SK-N-SH (cell line): ENCODE measurements around the gene ZBTB4. TPM values are rescaled to one million over a fixed set of nuclear protein-coding genes. Genes with fewer than 3 reads are reported as not detected.

Experiments used
- CTCF ChIA-PET: fragments of 300-600, 350-600 bp; formaldehyde crosslinking; extraction: SDS; loops from one replicate; lab custom pipeline; 2021; lab: Yijun Ruan, JAX
- POLR2A ChIA-PET: fragments of 350-600 bp; sonication (Branson Sonifier 250); formaldehyde crosslinking; extraction: SDS; loops from one replicate; lab custom pipeline; 2020; ENCODE audit warnings: antibody characterized with exemption, inconsistent platforms; lab: Yijun Ruan, JAX
- DNase-seq: peaks from one replicate; pipeline ENCODE4 v3.0.0; 2012
- H2AFZ ChIP-seq: fragments of 200-600 bp; sonication (generic); 2 replicates; pipeline ENCODE4 v1.8.1; 2016; ENCODE audit warnings: antibody characterized with exemption, mild to moderate bottlenecking, low read depth
- H3F3A ChIP-seq: fragments of 200-600 bp; sonication (generic); replicated peaks from 2 replicates; pipeline ENCODE3; 2016; ENCODE audit warnings: antibody characterized with exemption, mild to moderate bottlenecking; ENCODE audit not compliant: insufficient read depth
- H3K27ac ChIP-seq, 2 experiments: fragments of 200-500 bp in 1 of 2; fragments of 200-600 bp in 1 of 2; sonication (Bioruptor generic) in 1 of 2; sonication (generic), shearing (Covaris generic) in 1 of 2; 2 replicates each; pipeline versions ENCODE4 v1.5.1 to v1.6.1; 2014 to 2016; ENCODE audit warnings: low read depth in 2 of 2, inconsistent platforms in 1 of 2, low read length in 1 of 2, mild to moderate bottlenecking in 1 of 2, mixed read lengths in 1 of 2
- H3K27me3 ChIP-seq: fragments of 200-600 bp; sonication (generic), shearing (Covaris generic); 2 replicates; pipeline ENCODE4 v1.6.1; 2016; ENCODE audit warnings: mixed run types; ENCODE audit not compliant: insufficient read depth
- H3K36me3 ChIP-seq, 2 experiments: fragments of 200-500 bp in 1 of 2; fragments of 200-600 bp in 1 of 2; sonication (Bioruptor generic) in 1 of 2; sonication (generic) in 1 of 2; replicated peaks in 1 of 2; 2 replicates each; pipeline versions ENCODE3 to v1.5.1; 2014 to 2016; ENCODE audit warnings: low read length in 1 of 2, mild to moderate bottlenecking in 1 of 2; ENCODE audit not compliant: insufficient read depth in 2 of 2, control insufficient read depth in 1 of 2
- H3K4me1 ChIP-seq, 2 experiments: fragments of 200-500 bp in 1 of 2; fragments of 200-600 bp in 1 of 2; sonication (Bioruptor generic) in 1 of 2; sonication (generic), shearing (Covaris generic) in 1 of 2; 2 replicates each; pipeline versions ENCODE4 v1.5.1 to v1.6.1; 2014 to 2016; ENCODE audit warnings: low read depth in 1 of 2, low read length in 1 of 2, mixed run types in 1 of 2; ENCODE audit not compliant: insufficient read depth in 2 of 2, control insufficient read depth in 1 of 2
- H3K4me2 ChIP-seq: fragments of 200-600 bp; sonication (generic), shearing (Covaris generic); 2 replicates; pipeline ENCODE4 v1.6.1; 2017; ENCODE audit warnings: mixed run types
- H3K4me3 ChIP-seq, 2 experiments: fragments of 200-500 bp in 1 of 2; fragments of 200-600 bp in 1 of 2; sonication (Bioruptor generic) in 1 of 2; sonication (generic), shearing (Covaris generic) in 1 of 2; 2 replicates each; pipeline versions ENCODE4 v1.5.1 to v1.8.1; 2014 to 2016; ENCODE audit warnings: low read depth in 2 of 2, inconsistent platforms in 1 of 2, low read length in 1 of 2, mild to moderate bottlenecking in 1 of 2, mixed read lengths in 1 of 2, moderate library complexity in 1 of 2
- H3K79me2 ChIP-seq: fragments of 200-600 bp; sonication (generic); 2 replicates; pipeline ENCODE4 v1.8.1; 2017; ENCODE audit warnings: mild to moderate bottlenecking; ENCODE audit not compliant: insufficient read depth
- H3K9ac ChIP-seq: fragments of 200-600 bp; sonication (generic); 2 replicates; pipeline ENCODE4 v1.6.1; 2017; ENCODE audit warnings: mixed run types
- H3K9me2 ChIP-seq: fragments of 200-600 bp; sonication (generic); 2 replicates; pipeline ENCODE4 v1.6.1; 2017; ENCODE audit warnings: mixed run types
- H3K9me3 ChIP-seq: fragments of 200-600 bp; sonication (generic); 2 replicates; pipeline ENCODE4 v1.6.1; 2017; ENCODE audit warnings: mixed run types, mild to moderate bottlenecking, moderate library complexity
- H4K20me1 ChIP-seq: fragments of 200-600 bp; sonication (generic); 2 replicates; pipeline ENCODE4 v1.6.1; 2017; ENCODE audit warnings: mild to moderate bottlenecking, mixed run types; ENCODE audit not compliant: insufficient read depth
- EP300 ChIP-seq, 2 experiments: IDR thresholded peaks; 2 replicates each; pipeline versions ENCODE4 v1.4.0 to v1.6.1; 2012; ENCODE audit warnings: borderline replicate concordance in 1 of 2, low read depth in 1 of 2, low read length in 1 of 2
- EZH2phosphoT487 ChIP-seq: fragments of 200-600 bp; sonication (generic); IDR thresholded peaks from 2 replicates; pipeline ENCODE4 v1.6.1; 2017; ENCODE audit warnings: low read depth, mixed run types, mild to moderate bottlenecking, antibody characterized with exemption, moderate library complexity, borderline replicate concordance
- FOSL2 ChIP-seq: IDR thresholded peaks from 2 replicates; pipeline ENCODE4 v1.4.0; 2012; ENCODE audit warnings: low read depth, mild to moderate bottlenecking, moderate library complexity, borderline replicate concordance
- FOXJ3 ChIP-seq: sonication (generic); formaldehyde crosslinking; IDR thresholded peaks from 2 replicates; pipeline ENCODE4 v1.5.1; 2020; ENCODE audit warnings: mild to moderate bottlenecking, missing genetic modification reagents
- GATA2 ChIP-seq: sonication (generic); formaldehyde crosslinking; IDR thresholded peaks from 2 replicates; pipeline ENCODE4 v1.5.0; 2020; ENCODE audit warnings: mild to moderate bottlenecking, missing genetic modification reagents
- JUND ChIP-seq: IDR thresholded peaks from 2 replicates; pipeline ENCODE4 v1.4.0; 2012
- MEF2A ChIP-seq: IDR thresholded peaks from 2 replicates; pipeline ENCODE4 v1.4.0; 2012; ENCODE audit warnings: low read depth, borderline replicate concordance
- MXI1 ChIP-seq: IDR thresholded peaks from 2 replicates; pipeline ENCODE4 v1.6.1; 2012; ENCODE audit warnings: mild to moderate bottlenecking, low read depth, low read length, improper control_type of control experiment
- NFIC ChIP-seq: IDR thresholded peaks from 2 replicates; pipeline ENCODE4 v1.4.0; 2012; ENCODE audit warnings: borderline replicate concordance
- NRF1 ChIP-seq: IDR thresholded peaks from 2 replicates; pipeline ENCODE4 v1.6.1; 2012; ENCODE audit warnings: low read depth, mild to moderate bottlenecking, low read length
- POLR2AphosphoS5 ChIP-seq: IDR thresholded peaks from 2 replicates; pipeline ENCODE4 v1.6.1; 2012; ENCODE audit warnings: low read depth, low read length
- RFX5 ChIP-seq: IDR thresholded peaks from 2 replicates; pipeline ENCODE4 v1.6.1; 2012; ENCODE audit warnings: mild to moderate bottlenecking, improper control_type of control experiment, low read length
- RXRA ChIP-seq: IDR thresholded peaks from 2 replicates; pipeline ENCODE4 v1.4.0; 2012; ENCODE audit warnings: low read depth, mild to moderate bottlenecking, borderline replicate concordance
- WGBS: methylation state at CpG from one replicate; pipeline ENCODE4 v1.1.6; 2017; ENCODE audit warnings: low lambda C conversion rate; 5-methylcytosine and 5-hydroxymethylcytosine counted together
- polyA plus RNA-seq, 3 experiments: library from polyadenylated mRNA; depleted of rRNA; stranded (reverse); fragments of >200 nt; gene quantifications; 2 replicates each; pipeline ENCODE4 v1.2.3, GENCODE V29; 2012
- TF ChIP-seq, protein P1 (sequence below): IDR thresholded peaks from 2 replicates; pipeline ENCODE4 v1.4.0; 2012; ENCODE audit warnings: low read depth
- TF ChIP-seq, protein P2 (sequence below): fragments of 150-350 bp; IDR thresholded peaks from 2 replicates; pipeline ENCODE4 v1.6.1; 2016; ENCODE audit warnings: mild to moderate bottlenecking, low read depth, low read length
- TF ChIP-seq, protein P3 (sequence below): IDR thresholded peaks from 2 replicates; pipeline ENCODE4 v1.4.0; 2012; ENCODE audit warnings: low read depth, borderline replicate concordance

The ZBTB4 gene
- polyA plus RNA-seq, 1 of the 3 experiments (the other 2 are of a cell fraction) = 12.8 TPM

GRCh38 chr17:7421186-7421585 lies 58.2 kb downstream of the ZBTB4 start:
- CTCF ChIA-PET = interaction anchor here (1.2 to 1.4 kb wide), 3 partner anchors 11 to 18 kb away, joined by 3 to 6 read pairs (median 5); partner anchors contain the start of gene FGF11

GRCh38 chr17:7419819-7420610 lies 59.4 kb downstream of the ZBTB4 start, which contains the start of gene SPEM1:
Gene SPEM1, plus strand, starts transcription at chr17:7420324. Its CDS starts 61 bp downstream, at chr17:7420385.
- H2AFZ ChIP-seq = no peak within 1 kb of the TSS
- H3K36me3 ChIP-seq = peaks cover 0 to 23% of the 10 kb centered on the region in 2 experiments
- H3F3A ChIP-seq = no peaks in the 10 kb centered on the region
- no peaks in the 10 kb centered on the region for H3K27me3 ChIP-seq
- H3K4me3 ChIP-seq = no peak within 1 kb of the TSS
- no peak within 1 kb of the TSS for H3K4me2 ChIP-seq
- H3K9ac ChIP-seq = no peak within 1 kb of the TSS
- H3K9me3 ChIP-seq = no peaks in the 10 kb centered on the region
- WGBS = 75% methylated on average over 10 of the region's 17 CpGs
- no peak for TF ChIP-seq POLR2AphosphoS5
- TF ChIP-seq MXI1 = no peak
- TF ChIP-seq JUND = no peak
- TF ChIP-seq NFIC = no peak
- TF ChIP-seq RFX5 = no peak
- TF ChIP-seq, protein P1, sequence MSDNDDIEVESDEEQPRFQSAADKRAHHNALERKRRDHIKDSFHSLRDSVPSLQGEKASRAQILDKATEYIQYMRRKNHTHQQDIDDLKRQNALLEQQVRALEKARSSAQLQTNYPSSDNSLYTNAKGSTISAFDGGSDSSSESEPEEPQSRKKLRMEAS = no peak
- TF ChIP-seq EP300 (IDR thresholded peaks at IDR 0.05; ENCODE audit: borderline replicate concordance in 1 of 2, low read depth in 1 of 2, low read length in 1 of 2) = no peak
- no peak for TF ChIP-seq FOSL2
- no peak for TF ChIP-seq NRF1
- TF ChIP-seq RXRA = no peak
- TF ChIP-seq, protein P2, sequence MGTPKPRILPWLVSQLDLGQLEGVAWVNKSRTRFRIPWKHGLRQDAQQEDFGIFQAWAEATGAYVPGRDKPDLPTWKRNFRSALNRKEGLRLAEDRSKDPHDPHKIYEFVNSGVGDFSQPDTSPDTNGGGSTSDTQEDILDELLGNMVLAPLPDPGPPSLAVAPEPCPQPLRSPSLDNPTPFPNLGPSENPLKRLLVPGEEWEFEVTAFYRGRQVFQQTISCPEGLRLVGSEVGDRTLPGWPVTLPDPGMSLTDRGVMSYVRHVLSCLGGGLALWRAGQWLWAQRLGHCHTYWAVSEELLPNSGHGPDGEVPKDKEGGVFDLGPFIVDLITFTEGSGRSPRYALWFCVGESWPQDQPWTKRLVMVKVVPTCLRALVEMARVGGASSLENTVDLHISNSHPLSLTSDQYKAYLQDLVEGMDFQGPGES = no peak
- H4K20me1 ChIP-seq = no peaks in the 10 kb centered on the region
- no peak within 1 kb of the TSS for H3K27ac ChIP-seq
- no peaks in the 10 kb centered on the region for H3K79me2 ChIP-seq
- no peaks in the 10 kb centered on the region for H3K9me2 ChIP-seq
- ChIA-PET CTCF (interaction anchor here (1.2 to 1.6 kb wide), 4 partner anchors 12 to 141 kb away, joined by 3 to 6 read pairs (median 6); partner anchors contain the start of gene FGF11), POLR2A (no interaction called here)
- DNase-seq = peak; percentile 71
- H3K4me1 ChIP-seq = no peaks in the 10 kb centered on the region; a peak in 1 of 4 replicates

More at GRCh38 chr17:7421186-7421585, 58.2 kb downstream of the ZBTB4 start:
- Histone ChIP-seq H3K27ac (no peak overlapping the region), H3K4me1 (no peaks in the 10 kb centered on the region; a peak in 1 of 4 replicates), H3K36me3 (peaks cover 0 to 12% of the 10 kb centered on the region in 2 experiments), H3K9me3 (no peaks in the 10 kb centered on the region), H3K9me2 (no peaks in the 10 kb centered on the region), H3K4me3 (no peak overlapping the region), H3K4me2 (no peak overlapping the region), H3K9ac (no peak overlapping the region), H3K79me2 (no peaks in the 10 kb centered on the region), H3K27me3 (no peaks in the 10 kb centered on the region), H3F3A (no peaks in the 10 kb centered on the region), H2AFZ (no peak overlapping the region), H4K20me1 (no peaks in the 10 kb centered on the region)
- DNase-seq = no peak
- WGBS = 98% methylated on average over 16 of the region's 16 CpGs
- TF ChIP-seq FOXJ3 (no peak), RFX5 (no peak), GATA2 (no peak), EZH2phosphoT487 (no peak), MEF2A (no peak)
- TF ChIP-seq, protein P2 = no peak
- TF ChIP-seq, protein P3, sequence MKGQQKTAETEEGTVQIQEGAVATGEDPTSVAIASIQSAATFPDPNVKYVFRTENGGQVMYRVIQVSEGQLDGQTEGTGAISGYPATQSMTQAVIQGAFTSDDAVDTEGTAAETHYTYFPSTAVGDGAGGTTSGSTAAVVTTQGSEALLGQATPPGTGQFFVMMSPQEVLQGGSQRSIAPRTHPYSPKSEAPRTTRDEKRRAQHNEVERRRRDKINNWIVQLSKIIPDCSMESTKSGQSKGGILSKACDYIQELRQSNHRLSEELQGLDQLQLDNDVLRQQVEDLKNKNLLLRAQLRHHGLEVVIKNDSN = no peak
- POLR2A ChIA-PET = interaction anchor here (0.6 to 0.8 kb wide), 2 partner anchors 17 to 115 kb away, joined by 4 to 6 read pairs; partner anchors contain the start of gene TMEM256
